SU-DHL-6 (cell line): ENCODE measurements around the gene OBSCN.

Experiments
- H2AFZ ChIP-seq: fragments of 200-600 bp; sonication (generic); 2 replicates; pipeline ENCODE4 v1.6.1; 2014; ENCODE audit warnings: low read depth, mild to moderate bottlenecking, moderate library complexity, mixed read lengths, antibody characterized with exemption, low read length; ENCODE audit not compliant: severe bottlenecking
- H3F3A ChIP-seq: fragments of 200-600 bp; shearing (Covaris generic); 2 replicates; pipeline ENCODE4 v1.6.0; 2016; ENCODE audit warnings: antibody characterized with exemption, mild to moderate bottlenecking; ENCODE audit not compliant: insufficient read depth
- H3K27ac ChIP-seq: fragments of 200-600 bp; sonication (generic); 2 replicates; pipeline ENCODE4 v1.5.1; 2016; ENCODE audit warnings: low read depth, mild to moderate bottlenecking, low read length, moderate library complexity, mixed read lengths
- H3K27me3 ChIP-seq: fragments of 200-600 bp; sonication (generic), shearing (Covaris generic); 2 replicates; pipeline ENCODE4 v1.6.0; 2014; ENCODE audit warnings: mild to moderate bottlenecking, low read length
- H3K36me3 ChIP-seq: fragments of 200-600 bp; sonication (generic); 2 replicates; pipeline ENCODE4 v1.6.1; 2014; ENCODE audit warnings: mild to moderate bottlenecking, low read length, mixed read lengths
- H3K4me2 ChIP-seq: fragments of 300-600, 200-600 bp; shearing (Covaris generic), sonication (generic); 2 replicates; pipeline ENCODE4 v1.6.0; 2014; ENCODE audit warnings: low read length, low read depth, mild to moderate bottlenecking; ENCODE audit not compliant: poor library complexity, severe bottlenecking
- H3K4me3 ChIP-seq: fragments of 200-600 bp; sonication (generic); 2 replicates; pipeline ENCODE4 v1.5.1; 2014; ENCODE audit warnings: antibody characterized with exemption, low read length, mild to moderate bottlenecking, mixed read lengths; ENCODE audit not compliant: insufficient read depth, poor library complexity, severe bottlenecking
- H3K79me2 ChIP-seq: fragments of 200-600 bp; sonication (generic); 2 replicates; pipeline ENCODE4 v1.6.1; 2014; ENCODE audit warnings: mild to moderate bottlenecking, low read length, moderate library complexity; ENCODE audit not compliant: insufficient read depth
- H3K9ac ChIP-seq: fragments of 200-600 bp; sonication (generic); 2 replicates; pipeline ENCODE4 v1.7.0; 2014; ENCODE audit warnings: mild to moderate bottlenecking, low read length
- H3K9me2 ChIP-seq: fragments of 200-600 bp; sonication (generic); replicated peaks from 2 replicates; pipeline ENCODE4 v1.6.1; 2014; ENCODE audit warnings: low read length; ENCODE audit not compliant: insufficient read depth
- H3K9me3 ChIP-seq: fragments of 200-600 bp; sonication (generic); 2 replicates; pipeline ENCODE4 v1.6.1; 2014; ENCODE audit warnings: low read length, mixed read lengths; ENCODE audit not compliant: insufficient read depth
- H4K20me1 ChIP-seq: fragments of 200-600 bp; sonication (generic); 2 replicates; pipeline ENCODE4 v1.6.1; 2014; ENCODE audit warnings: low read depth, mild to moderate bottlenecking, antibody characterized with exemption, low read length, moderate library complexity, mixed read lengths
- EZH2phosphoT487 ChIP-seq: fragments of 200-600 bp; sonication (generic), shearing (Covaris generic); conservative IDR thresholded peaks from 2 replicates; pipeline ENCODE4 v1.6.1; 2018; ENCODE audit warnings: mild to moderate bottlenecking, antibody characterized with exemption, low read length, moderate library complexity, mixed read lengths
- TF ChIP-seq, protein P1 (sequence below): fragments of 200-600 bp; sonication (generic); IDR thresholded peaks from one replicate; pipeline ENCODE4 v1.5.1; 2017; ENCODE audit warnings: antibody characterized with exemption, mild to moderate bottlenecking, low read length, moderate library complexity; ENCODE audit not compliant: insufficient read depth, poor library complexity, severe bottlenecking

The OBSCN gene

GRCh38 chr1:228405979-228406228, 198.1 kb downstream of the OBSCN start:
- peaks cover 58% of the 10 kb centered on the region for H3K79me2 ChIP-seq
- H2AFZ ChIP-seq, result no peak overlapping the region
- peak overlapping the region; percentile 70 for H3K27ac ChIP-seq
- no peaks in the 10 kb centered on the region for H3K27me3 ChIP-seq
- H3K9me3 ChIP-seq, result no peaks in the 10 kb centered on the region
- H3F3A ChIP-seq, result no peaks in the 10 kb centered on the region
- TF ChIP-seq, protein P1, sequence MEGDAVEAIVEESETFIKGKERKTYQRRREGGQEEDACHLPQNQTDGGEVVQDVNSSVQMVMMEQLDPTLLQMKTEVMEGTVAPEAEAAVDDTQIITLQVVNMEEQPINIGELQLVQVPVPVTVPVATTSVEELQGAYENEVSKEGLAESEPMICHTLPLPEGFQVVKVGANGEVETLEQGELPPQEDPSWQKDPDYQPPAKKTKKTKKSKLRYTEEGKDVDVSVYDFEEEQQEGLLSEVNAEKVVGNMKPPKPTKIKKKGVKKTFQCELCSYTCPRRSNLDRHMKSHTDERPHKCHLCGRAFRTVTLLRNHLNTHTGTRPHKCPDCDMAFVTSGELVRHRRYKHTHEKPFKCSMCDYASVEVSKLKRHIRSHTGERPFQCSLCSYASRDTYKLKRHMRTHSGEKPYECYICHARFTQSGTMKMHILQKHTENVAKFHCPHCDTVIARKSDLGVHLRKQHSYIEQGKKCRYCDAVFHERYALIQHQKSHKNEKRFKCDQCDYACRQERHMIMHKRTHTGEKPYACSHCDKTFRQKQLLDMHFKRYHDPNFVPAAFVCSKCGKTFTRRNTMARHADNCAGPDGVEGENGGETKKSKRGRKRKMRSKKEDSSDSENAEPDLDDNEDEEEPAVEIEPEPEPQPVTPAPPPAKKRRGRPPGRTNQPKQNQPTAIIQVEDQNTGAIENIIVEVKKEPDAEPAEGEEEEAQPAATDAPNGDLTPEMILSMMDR, result no peak
- no peak for TF ChIP-seq EZH2phosphoT487
- H3K36me3 ChIP-seq, result no peaks in the 10 kb centered on the region
- no peaks in the 10 kb centered on the region for H3K9me2 ChIP-seq
- peak overlapping the region; percentile 90 for H3K4me2 ChIP-seq
- peak overlapping the region; percentile 100 for H3K9ac ChIP-seq
- H3K4me3 ChIP-seq, result peak overlapping the region; percentile 100
- peaks cover 12% of the 10 kb centered on the region; the same call in 1 of the 2 replicates for H4K20me1 ChIP-seq

GRCh38 chr1:228407106-228408040, 199.5 kb downstream of the OBSCN start:
- Histone ChIP-seq H3K27ac (no peak overlapping the region), H4K20me1 (peaks cover 12% of the 10 kb centered on the region; the same call in 1 of the 2 replicates)

GRCh38 chr1:228408041-228408868, 200.4 kb downstream of the OBSCN start:
- H3K4me2 ChIP-seq, result peak overlapping the region; percentile 70
- no peaks in the 10 kb centered on the region for H3K36me3 ChIP-seq
- no peak overlapping the region for H3K9ac ChIP-seq
- no peak overlapping the region for H3K4me3 ChIP-seq
- no peaks in the 10 kb centered on the region for H3K9me2 ChIP-seq
- no peak overlapping the region for H2AFZ ChIP-seq
- no peaks in the 10 kb centered on the region for H3K27me3 ChIP-seq
- peaks cover 37% of the 10 kb centered on the region for H3K79me2 ChIP-seq
- H3K9me3 ChIP-seq, result no peaks in the 10 kb centered on the region
- H3K27ac ChIP-seq, result no peak overlapping the region
- TF ChIP-seq, protein P1, result no peak
- TF ChIP-seq EZH2phosphoT487, result no peak
- H3F3A ChIP-seq, result no peaks in the 10 kb centered on the region
- H4K20me1 ChIP-seq, result peaks cover 12% of the 10 kb centered on the region; the same call in 1 of the 2 replicates

More at GRCh38 chr1:228407106-228408040, 199.5 kb downstream of the OBSCN start:
- Histone ChIP-seq H3K9me3 (no peaks in the 10 kb centered on the region), H3K9ac (peak overlapping the region; percentile 61), H3K79me2 (peaks cover 45% of the 10 kb centered on the region), H3K36me3 (no peaks in the 10 kb centered on the region), H3K4me3 (peak overlapping the region; percentile 60), H3F3A (no peaks in the 10 kb centered on the region), H3K27me3 (no peaks in the 10 kb centered on the region), H3K9me2 (no peaks in the 10 kb centered on the region), H2AFZ (peak overlapping the region; percentile 44), H3K4me2 (peak overlapping the region; percentile 70)
- TF ChIP-seq, protein P1, result no peak
- no peak for TF ChIP-seq EZH2phosphoT487
